IPS DF 6.9 (cell line): Measurements from ENCODE around the gene KCNT1.
A peak's percentile ranks its signal among the peaks of the same experiment; 100 is the strongest.

ENCODE experiments used
- DNase-seq: peaks from one replicate; pipeline ENCODE4 v3.0.0-alpha.2; 2013; ENCODE audit warnings: low read depth, low spot score
- H3K27ac ChIP-seq: one replicate; pipeline ENCODE4 v1.5.1; 2013; ENCODE audit warnings: low read length, control low read depth
- H3K27me3 ChIP-seq: 2 replicates; pipeline ENCODE4 v1.6.1; 2013; ENCODE audit warnings: mild to moderate bottlenecking, low read length; ENCODE audit not compliant: control insufficient read depth, insufficient read depth
- H3K36me3 ChIP-seq: 2 replicates; pipeline ENCODE4 v1.6.1; 2013; ENCODE audit warnings: low read length; ENCODE audit not compliant: control insufficient read depth, insufficient read depth
- H3K4me1 ChIP-seq: 2 replicates; pipeline ENCODE4 v1.6.1; 2013; ENCODE audit warnings: low read length; ENCODE audit not compliant: control insufficient read depth, insufficient read depth
- H3K4me3 ChIP-seq: 2 replicates; pipeline ENCODE4 v1.5.1; 2013; ENCODE audit warnings: mild to moderate bottlenecking, low read length
- H3K9me3 ChIP-seq: 2 replicates; pipeline ENCODE4 v1.6.1; 2013; ENCODE audit warnings: low read length, inconsistent platforms; ENCODE audit not compliant: control insufficient read depth, insufficient read depth
- WGBS: extraction: QIAGEN DNeasy Blood & Tissue Kit; methylation state at CpG from one replicate; pipeline ENCODE4 v1.1.7; 2013; ENCODE audit warnings: mixed read lengths, missing lambda C conversion rate; ENCODE audit not compliant: insufficient read length, insufficient coverage; 5-methylcytosine and 5-hydroxymethylcytosine counted together

KCNT1 gene

GRCh38 chr9:135724186-135724787, 22.3 kb downstream of the KCNT1 start:
- Histone ChIP-seq H3K27me3 (no peaks in the 10 kb centered on the region), H3K4me1 (peaks cover 6% of the 10 kb centered on the region), H3K27ac (no peak overlapping the region), H3K4me3 (no peak overlapping the region), H3K36me3 (no peaks in the 10 kb centered on the region), H3K9me3 (no peaks in the 10 kb centered on the region)
- no CpG with 5 or more reads among the region's 16 CpGs for WGBS
- DNase-seq = no peak

GRCh38 chr9:135726138-135726853, 24.3 kb downstream of the KCNT1 start:
- DNase-seq = no peak
- H3K4me1 ChIP-seq = peaks cover 4% of the 10 kb centered on the region
- peaks cover 3% of the 10 kb centered on the region; the same call in 1 of the 2 replicates for H3K36me3 ChIP-seq
- no peaks in the 10 kb centered on the region; the same call in 1 of the 2 replicates for H3K9me3 ChIP-seq
- no peak overlapping the region for H3K4me3 ChIP-seq
- H3K27ac ChIP-seq = no peak overlapping the region
- WGBS = 93% methylated on average over 1 of the region's 16 CpGs
- no peaks in the 10 kb centered on the region for H3K27me3 ChIP-seq

DNA sequence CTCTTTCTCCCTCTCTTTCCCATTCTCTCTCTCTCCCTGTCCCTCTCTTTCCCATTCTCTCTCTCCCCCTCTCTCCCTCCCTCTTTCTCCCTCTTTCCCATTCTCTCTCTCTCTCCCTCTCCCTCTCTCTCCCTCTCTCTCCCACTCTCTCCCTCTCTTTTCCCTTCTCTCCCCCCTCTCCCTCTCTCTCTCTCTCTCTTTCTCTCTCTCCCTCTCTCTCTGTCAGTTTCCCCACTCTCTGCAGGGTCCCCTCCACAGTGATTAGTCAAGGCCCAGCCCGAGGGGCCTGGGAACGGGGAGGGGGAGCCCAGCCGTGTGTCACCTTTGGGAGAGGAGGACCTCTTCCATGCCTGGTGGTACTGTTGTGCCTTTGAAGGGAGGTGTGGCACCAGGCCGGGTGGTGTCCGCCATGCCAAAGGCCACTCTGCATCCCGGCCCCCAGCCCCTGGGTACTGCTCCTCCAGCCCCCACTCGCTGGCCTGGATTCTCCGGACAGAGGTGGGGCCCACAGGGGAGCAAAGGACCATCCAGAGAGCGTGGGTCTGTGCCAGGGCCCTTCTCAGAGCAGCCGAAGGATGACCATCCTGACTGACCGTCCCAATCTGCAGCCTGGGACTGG, 25.4 kb downstream of the KCNT1 start:
- peaks cover 3% of the 10 kb centered on the region; the same call in 1 of the 2 replicates for H3K36me3 ChIP-seq
- H3K4me3 ChIP-seq = no peak overlapping the region
- H3K27ac ChIP-seq = no peak overlapping the region
- peaks cover 4% of the 10 kb centered on the region for H3K4me1 ChIP-seq
- H3K9me3 ChIP-seq = peaks cover 3% of the 10 kb centered on the region
- no peaks in the 10 kb centered on the region for H3K27me3 ChIP-seq
- no CpG with 5 or more reads among the region's 11 CpGs for WGBS
- DNase-seq = no peak

DNA sequence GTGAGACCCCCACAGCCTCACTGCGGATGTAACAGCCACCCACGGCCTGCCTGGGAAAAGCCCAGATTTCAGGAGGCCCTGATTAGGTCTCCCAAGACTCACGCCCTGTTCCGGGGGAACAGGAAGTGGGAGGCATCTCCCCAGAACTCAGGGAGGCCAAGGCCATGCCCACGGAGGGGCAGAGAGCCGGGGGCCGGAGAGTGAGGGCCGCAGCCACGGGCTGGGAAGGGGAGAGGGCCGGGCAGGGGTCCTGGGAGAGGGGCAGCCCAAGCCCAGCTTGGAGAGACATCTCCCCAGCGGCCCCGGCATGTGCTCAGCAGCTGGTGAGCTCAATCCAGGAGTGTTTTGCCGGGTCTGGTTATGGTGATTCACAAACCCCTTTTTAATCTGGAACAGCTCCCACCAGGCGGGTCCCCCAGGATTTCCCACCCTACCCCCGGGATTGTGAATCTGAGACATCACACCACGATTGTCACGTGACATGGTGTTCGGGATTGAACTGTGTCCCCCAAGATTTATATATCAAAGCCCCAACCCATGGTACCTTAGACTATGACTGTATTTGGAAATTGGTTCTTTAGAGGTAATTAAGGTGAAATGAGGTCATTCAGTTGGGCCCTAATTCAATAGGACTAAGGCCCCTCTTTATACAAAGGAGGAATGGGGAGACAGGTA, 26.6 kb downstream of the KCNT1 start:
- Histone ChIP-seq H3K9me3 (peaks cover 3% of the 10 kb centered on the region), H3K27me3 (no peaks in the 10 kb centered on the region), H3K4me1 (peaks cover 4% of the 10 kb centered on the region), H3K36me3 (peaks cover 3% of the 10 kb centered on the region; the same call in 1 of the 2 replicates), H3K4me3 (no peak overlapping the region), H3K27ac (no peak overlapping the region)
- no CpG with 5 or more reads among the region's 18 CpGs for WGBS
- no peak for DNase-seq

- H3K36me3 ChIP-seq = peaks cover 3% of the 10 kb centered on the region; the same call in 1 of the 2 replicates
- no peaks in the 10 kb centered on the region for H3K27me3 ChIP-seq
- peaks cover 4% of the 10 kb centered on the region for H3K4me1 ChIP-seq
- no CpG with 5 or more reads among the region's 13 CpGs for WGBS
- no peak overlapping the region for H3K27ac ChIP-seq
- H3K9me3 ChIP-seq = peaks cover 3% of the 10 kb centered on the region
- no peak overlapping the region for H3K4me3 ChIP-seq
- DNase-seq = no peak
Observed at GRCh38 chr9:135729480-135729879, 27.5 kb downstream of the KCNT1 start.

DNA sequence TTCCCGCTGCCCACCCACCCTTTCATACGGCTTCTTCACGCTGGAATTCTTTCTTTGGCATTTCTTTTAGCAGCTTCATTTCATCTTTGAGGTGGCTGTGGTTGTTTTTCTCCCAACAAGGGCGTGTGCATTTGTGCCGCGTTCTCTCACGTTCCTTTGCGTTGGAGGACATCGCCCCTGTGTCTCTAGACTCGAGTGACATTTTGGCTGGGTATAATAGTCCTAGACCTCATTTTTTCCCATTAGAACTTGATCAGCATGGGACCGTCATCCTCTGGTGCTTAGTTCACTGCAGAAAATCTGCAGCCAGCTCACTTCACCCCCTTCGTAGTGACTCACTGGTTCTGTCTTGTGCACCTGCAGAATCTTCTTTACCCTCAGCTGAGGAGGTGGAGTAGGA, 29.5 kb downstream of the KCNT1 start:
- no peaks in the 10 kb centered on the region for H3K27me3 ChIP-seq
- no peak overlapping the region for H3K4me3 ChIP-seq
- H3K36me3 ChIP-seq = peaks cover 3% of the 10 kb centered on the region; the same call in 1 of the 2 replicates
- peaks cover 9% of the 10 kb centered on the region for H3K4me1 ChIP-seq
- no peak overlapping the region for H3K27ac ChIP-seq
- DNase-seq = no peak
- WGBS = no CpG with 5 or more reads among the region's 12 CpGs
- H3K9me3 ChIP-seq = peaks cover 3% of the 10 kb centered on the region

GRCh38 chr9:135732569-135733257, 30.7 kb downstream of the KCNT1 start:
- 0 out of 2 replicates have a peak, but pooled peaks cover 1% of the 10 kb centered on the region for H3K27me3 ChIP-seq

GRCh38 chr9:135734616-135735144, 32.7 kb downstream of the KCNT1 start:
- WGBS = no CpG with 5 or more reads among the region's 27 CpGs
- Histone ChIP-seq H3K27ac (no peak overlapping the region), H3K27me3 (0 out of 2 replicates have a peak, but pooled peaks cover 1% of the 10 kb centered on the region), H3K36me3 (peaks cover 3% of the 10 kb centered on the region; the same call in 1 of the 2 replicates), H3K4me1 (peaks cover 6% of the 10 kb centered on the region; the same call in 1 of the 2 replicates), H3K9me3 (peaks cover 3% of the 10 kb centered on the region), H3K4me3 (no peak overlapping the region)
- DNase-seq = no peak

More at GRCh38 chr9:135732569-135733257, 30.7 kb downstream of the KCNT1 start:
- H3K9me3 ChIP-seq = peaks cover 3% of the 10 kb centered on the region
- DNase-seq = no peak
- H3K36me3 ChIP-seq = peaks cover 5% of the 10 kb centered on the region; the same call in 1 of the 2 replicates
- WGBS = no CpG with 5 or more reads among the region's 6 CpGs
- no peak overlapping the region for H3K4me3 ChIP-seq
- peaks cover 9% of the 10 kb centered on the region for H3K4me1 ChIP-seq
- H3K27ac ChIP-seq = no peak overlapping the region

DNA sequence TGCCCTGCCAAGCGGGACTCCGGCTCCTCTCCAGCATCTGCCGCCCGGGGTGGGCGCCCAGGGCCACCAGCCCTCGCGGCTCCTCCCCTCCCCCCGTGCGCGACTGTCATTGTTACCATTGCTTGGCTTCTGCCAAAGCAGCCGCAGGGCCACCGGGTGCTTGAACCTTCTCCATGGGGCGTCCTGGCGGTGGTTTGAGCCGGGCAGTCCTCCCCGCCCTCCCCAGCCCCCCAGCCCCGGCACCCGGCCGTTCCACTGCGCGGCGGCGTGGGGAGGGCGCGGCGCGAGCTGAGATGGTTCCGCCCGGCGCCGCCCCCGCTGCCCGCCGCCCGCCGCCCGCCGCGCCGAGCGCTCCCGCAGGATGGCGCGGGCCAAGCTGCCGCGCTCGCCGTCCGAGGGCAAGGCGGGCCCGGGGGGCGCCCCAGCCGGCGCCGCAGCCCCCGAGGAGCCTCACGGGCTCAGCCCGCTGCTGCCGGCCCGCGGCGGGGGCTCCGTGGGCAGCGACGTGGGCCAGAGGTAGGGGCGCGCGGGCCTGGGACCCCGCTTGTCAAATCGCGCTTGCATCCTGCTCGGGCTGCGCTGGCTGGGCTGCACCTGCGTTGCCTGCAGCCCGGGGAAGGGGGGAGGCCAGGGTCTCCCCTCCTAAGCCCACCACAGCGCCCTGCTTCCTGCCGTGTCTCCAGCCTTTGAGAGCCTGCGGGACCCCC, 34.4 kb downstream of the KCNT1 start:
- DNase-seq = no peak
- Histone ChIP-seq H3K36me3 (peaks cover 2% of the 10 kb centered on the region; the same call in 1 of the 2 replicates), H3K9me3 (peaks cover 2% of the 10 kb centered on the region; the same call in 1 of the 2 replicates), H3K27me3 (0 out of 2 replicates have a peak, but pooled peaks cover 1% of the 10 kb centered on the region), H3K27ac (no peak overlapping the region), H3K4me1 (peaks cover 6% of the 10 kb centered on the region; the same call in 1 of the 2 replicates), H3K4me3 (peak overlapping the region; percentile 23; the same call in 1 of the 2 replicates)
- no CpG with 5 or more reads among the region's 78 CpGs for WGBS
